Activated B cell treated with CpG ODN at 0.5 μM for 24 hours (primary cell): Measurements from ENCODE around the gene TCAF1. TPM values are rescaled to one million over a fixed set of nuclear protein-coding genes. Genes with fewer than 3 reads are reported as not detected.
A peak's percentile ranks its signal among the peaks of the same experiment; 100 is the strongest.

ENCODE experiments used
- ATAC-seq: fragments of 200-7000 bp; cut with Tn5 transposase; one replicate; pipeline ENCODE4 v1.10.0; 2021; ENCODE audit warnings: low read depth, mild to moderate bottlenecking, moderate library complexity
- CTCF ChIA-PET: fragments of 350-600 bp; sonication (Branson Sonifier 250); formaldehyde crosslinking; loops from one replicate; lab custom pipeline; 2021; ENCODE audit warnings: antibody characterized with exemption; lab: Charles Lee
- POLR2A ChIA-PET: fragments of 350-600 bp; sonication (Branson Sonifier 250); formaldehyde crosslinking; loops from one replicate; lab custom pipeline; 2021; ENCODE audit warnings: antibody characterized with exemption; lab: Charles Lee
- DNase-seq: peaks from one replicate; pipeline ENCODE4 v3.0.0; 2022
- H3K27ac Mint-ChIP-seq: one replicate; pipeline ENCODE4 v1.8.0; 2020; ENCODE audit warnings: mixed read lengths
- H3K27me3 Mint-ChIP-seq: one replicate; pipeline ENCODE4 v1.8.0; 2021; ENCODE audit warnings: mixed read lengths
- H3K36me3 Mint-ChIP-seq: one replicate; pipeline ENCODE4 v1.8.0; 2021; ENCODE audit warnings: low read depth, mixed read lengths
- H3K4me1 Mint-ChIP-seq: one replicate; pipeline ENCODE4 v1.8.0; 2021; ENCODE audit warnings: mixed read lengths
- H3K4me3 Mint-ChIP-seq: one replicate; pipeline ENCODE4 v1.8.0; 2020; ENCODE audit warnings: mild to moderate bottlenecking, mixed read lengths
- H3K9me3 Mint-ChIP-seq: one replicate; pipeline ENCODE4 v1.8.0; 2020; ENCODE audit warnings: mixed read lengths
- intact Hi-C: fragments of 100-400 bp; cut with micrococcal nuclease; formaldehyde crosslinking; loops from one replicate; pipeline ENCODE4 v1.15.1; 2024
- total RNA-seq: library from RNA; stranded (reverse); gene quantifications from 2 replicates; pipeline ENCODE4 v1.2.3, GENCODE V29; 2022
- TF ChIP-seq, protein P1 (sequence below): fragments of 200-600 bp; IDR thresholded peaks from one replicate; pipeline ENCODE4 v1.8.0; 2022; ENCODE audit warnings: antibody characterized with exemption, mild to moderate bottlenecking

The TCAF1 gene, protein sequence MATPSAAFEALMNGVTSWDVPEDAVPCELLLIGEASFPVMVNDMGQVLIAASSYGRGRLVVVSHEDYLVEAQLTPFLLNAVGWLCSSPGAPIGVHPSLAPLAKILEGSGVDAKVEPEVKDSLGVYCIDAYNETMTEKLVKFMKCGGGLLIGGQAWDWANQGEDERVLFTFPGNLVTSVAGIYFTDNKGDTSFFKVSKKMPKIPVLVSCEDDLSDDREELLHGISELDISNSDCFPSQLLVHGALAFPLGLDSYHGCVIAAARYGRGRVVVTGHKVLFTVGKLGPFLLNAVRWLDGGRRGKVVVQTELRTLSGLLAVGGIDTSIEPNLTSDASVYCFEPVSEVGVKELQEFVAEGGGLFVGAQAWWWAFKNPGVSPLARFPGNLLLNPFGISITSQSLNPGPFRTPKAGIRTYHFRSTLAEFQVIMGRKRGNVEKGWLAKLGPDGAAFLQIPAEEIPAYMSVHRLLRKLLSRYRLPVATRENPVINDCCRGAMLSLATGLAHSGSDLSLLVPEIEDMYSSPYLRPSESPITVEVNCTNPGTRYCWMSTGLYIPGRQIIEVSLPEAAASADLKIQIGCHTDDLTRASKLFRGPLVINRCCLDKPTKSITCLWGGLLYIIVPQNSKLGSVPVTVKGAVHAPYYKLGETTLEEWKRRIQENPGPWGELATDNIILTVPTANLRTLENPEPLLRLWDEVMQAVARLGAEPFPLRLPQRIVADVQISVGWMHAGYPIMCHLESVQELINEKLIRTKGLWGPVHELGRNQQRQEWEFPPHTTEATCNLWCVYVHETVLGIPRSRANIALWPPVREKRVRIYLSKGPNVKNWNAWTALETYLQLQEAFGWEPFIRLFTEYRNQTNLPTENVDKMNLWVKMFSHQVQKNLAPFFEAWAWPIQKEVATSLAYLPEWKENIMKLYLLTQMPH
- 12.0 and 13.4 TPM in 2 replicates for total RNA-seq

DNA sequence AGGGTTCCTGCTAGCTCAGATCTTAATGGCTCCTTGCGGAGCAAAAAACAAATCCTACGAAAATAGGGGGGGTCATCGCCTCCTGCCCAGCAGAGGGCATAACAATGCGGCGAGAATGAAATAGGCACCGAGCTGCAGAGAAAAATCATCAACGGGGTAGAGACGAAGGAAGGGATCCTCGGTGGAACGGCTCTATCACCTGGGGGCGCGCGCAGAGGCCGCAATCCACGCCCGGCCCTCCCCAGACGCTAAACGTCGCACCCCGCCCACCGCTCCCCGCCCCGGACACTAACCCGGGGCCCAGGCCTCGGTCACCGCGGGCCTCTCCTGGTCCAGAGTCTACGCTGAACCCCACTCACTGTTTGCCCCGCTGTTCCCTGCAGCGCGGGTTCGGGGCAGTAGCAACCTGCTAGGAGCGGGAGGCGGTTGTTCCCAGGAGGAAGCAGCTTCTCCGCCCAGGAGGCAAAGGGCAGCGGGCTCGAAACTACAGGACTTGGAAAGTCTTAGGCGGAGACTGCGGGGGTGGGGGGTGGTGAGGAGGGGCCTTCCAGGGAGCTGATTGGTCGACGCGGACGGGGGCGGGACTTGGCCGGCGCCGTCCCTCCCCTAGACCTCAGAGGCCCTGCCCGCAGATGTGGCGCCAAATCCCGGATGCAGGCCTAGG lies at the start of gene TCAF1:
TCAF1 (minus strand) TSS at position 509 of the 664 bp plus-strand sequence. CDS start 25,568 bp downstream, outside the sequence.
- ATAC-seq (peak; percentile 96), DNase-seq (peak; percentile 85)
- Mint-ChIP-seq H3K27me3 (no peaks in the 10 kb centered on the region), H3K9me3 (no peaks in the 10 kb centered on the region), H3K4me3 (peak within 1 kb of the TSS; percentile 94), H3K27ac (peak within 1 kb of the TSS; percentile 88), H3K36me3 (peaks cover 2% of the 10 kb centered on the region), H3K4me1 (peaks cover 23% of the 10 kb centered on the region)
- intact Hi-C loops: loop anchor here (1.0 to 10.0 kb wide), 6 partner anchors 9 to 936 kb away; partner anchors contain the start of genes CASP2, TMEM139 and TPK1
- CTCF ChIA-PET: interaction anchor here (0.7 to 1.6 kb wide), 7 partner anchors 10 to 276 kb away, joined by 3 to 4 read pairs (median 3); no protein-coding TSS in a partner anchor
- TF ChIP-seq, protein P1, sequence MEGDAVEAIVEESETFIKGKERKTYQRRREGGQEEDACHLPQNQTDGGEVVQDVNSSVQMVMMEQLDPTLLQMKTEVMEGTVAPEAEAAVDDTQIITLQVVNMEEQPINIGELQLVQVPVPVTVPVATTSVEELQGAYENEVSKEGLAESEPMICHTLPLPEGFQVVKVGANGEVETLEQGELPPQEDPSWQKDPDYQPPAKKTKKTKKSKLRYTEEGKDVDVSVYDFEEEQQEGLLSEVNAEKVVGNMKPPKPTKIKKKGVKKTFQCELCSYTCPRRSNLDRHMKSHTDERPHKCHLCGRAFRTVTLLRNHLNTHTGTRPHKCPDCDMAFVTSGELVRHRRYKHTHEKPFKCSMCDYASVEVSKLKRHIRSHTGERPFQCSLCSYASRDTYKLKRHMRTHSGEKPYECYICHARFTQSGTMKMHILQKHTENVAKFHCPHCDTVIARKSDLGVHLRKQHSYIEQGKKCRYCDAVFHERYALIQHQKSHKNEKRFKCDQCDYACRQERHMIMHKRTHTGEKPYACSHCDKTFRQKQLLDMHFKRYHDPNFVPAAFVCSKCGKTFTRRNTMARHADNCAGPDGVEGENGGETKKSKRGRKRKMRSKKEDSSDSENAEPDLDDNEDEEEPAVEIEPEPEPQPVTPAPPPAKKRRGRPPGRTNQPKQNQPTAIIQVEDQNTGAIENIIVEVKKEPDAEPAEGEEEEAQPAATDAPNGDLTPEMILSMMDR: no peak
- POLR2A ChIA-PET: interaction anchor here (0.6 to 1.2 kb wide), 7 partner anchors 9 to 893 kb away, joined by 3 to 6 read pairs (median 5); partner anchors contain the start of gene CASP2

DNA sequence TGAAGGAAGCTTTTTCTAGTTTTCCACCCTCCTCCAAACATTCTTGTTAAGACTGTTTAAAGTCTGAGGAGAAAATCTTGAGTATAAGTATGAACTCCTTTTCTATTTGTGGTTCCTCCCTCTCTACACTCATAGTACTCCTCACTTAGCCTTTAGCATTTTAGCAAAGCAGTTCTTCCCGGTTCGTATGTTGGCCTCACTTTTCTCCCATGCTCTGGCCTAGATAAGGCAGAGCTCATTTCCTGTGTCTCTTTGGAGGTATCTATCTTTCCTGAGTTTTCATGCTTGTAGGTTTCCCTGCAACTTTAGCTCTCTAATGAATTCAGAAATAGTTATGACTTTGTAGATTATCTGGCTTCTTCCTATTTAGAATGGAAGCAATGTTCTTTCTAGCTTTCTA lies 46.8 kb upstream of the TCAF1 start:
- no peak for ATAC-seq
- Mint-ChIP-seq H3K27ac (no peak overlapping the region), H3K27me3 (peaks cover 7% of the 10 kb centered on the region), H3K36me3 (no peaks in the 10 kb centered on the region), H3K9me3 (no peaks in the 10 kb centered on the region), H3K4me1 (no peaks in the 10 kb centered on the region), H3K4me3 (no peak overlapping the region)
- intact Hi-C loops: no loop called here
- POLR2A ChIA-PET: no interaction called here
- TF ChIP-seq, protein P1: no peak
- DNase-seq: no peak
- CTCF ChIA-PET: no interaction called here

DNA sequence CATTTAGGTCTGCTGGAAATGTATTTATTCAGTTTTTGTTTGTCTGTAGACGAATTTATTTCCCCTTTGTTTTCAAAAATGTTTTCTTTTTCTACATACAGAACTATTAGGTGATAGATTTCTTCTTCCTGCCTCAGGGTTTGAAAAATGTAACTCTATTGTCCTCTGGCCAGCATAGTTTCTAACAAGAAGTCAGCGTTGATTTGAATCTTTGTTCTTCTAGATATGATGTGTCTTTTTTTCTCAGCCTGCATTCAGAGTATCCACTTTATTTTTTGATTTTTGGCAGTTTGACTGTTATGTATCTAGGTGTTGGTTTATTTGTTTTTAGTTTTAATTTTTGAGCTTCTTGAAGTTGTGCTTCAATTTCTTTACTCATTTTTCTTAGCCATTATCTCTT lies 45.1 kb upstream of the TCAF1 start:
- H3K27me3 Mint-ChIP-seq: peaks cover 7% of the 10 kb centered on the region
- no peak overlapping the region for H3K27ac Mint-ChIP-seq
- intact Hi-C loops: no loop called here
- no peak for DNase-seq
- H3K4me1 Mint-ChIP-seq: no peaks in the 10 kb centered on the region
- H3K36me3 Mint-ChIP-seq: no peaks in the 10 kb centered on the region
- ChIA-PET POLR2A (no interaction called here), CTCF (no interaction called here)
- no peak for ATAC-seq
- H3K9me3 Mint-ChIP-seq: no peaks in the 10 kb centered on the region
- TF ChIP-seq, protein P1: no peak
- no peak overlapping the region for H3K4me3 Mint-ChIP-seq

DNA sequence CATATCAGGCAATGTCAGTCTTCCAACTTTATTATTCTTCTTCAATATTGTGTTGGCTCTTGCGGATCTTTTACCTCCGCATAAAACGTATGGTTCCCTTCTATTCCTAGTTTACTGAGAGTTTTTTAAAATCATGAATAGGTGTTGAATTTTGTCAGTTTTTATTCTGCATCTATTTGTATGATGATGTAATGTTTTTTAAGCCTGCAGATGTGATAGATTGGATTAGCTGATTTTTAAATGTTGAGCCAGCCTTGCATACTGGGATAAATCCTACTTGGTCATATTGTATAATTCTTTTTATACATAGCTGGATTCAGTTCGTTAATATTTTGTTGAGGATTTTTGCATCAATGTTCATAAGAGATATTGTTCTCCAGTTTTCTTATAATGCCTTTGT lies 43.4 kb upstream of the TCAF1 start:
- intact Hi-C loops: no loop called here
- Mint-ChIP-seq H3K4me1 (no peaks in the 10 kb centered on the region), H3K36me3 (no peaks in the 10 kb centered on the region), H3K4me3 (no peak overlapping the region), H3K27ac (no peak overlapping the region), H3K9me3 (no peaks in the 10 kb centered on the region), H3K27me3 (peaks cover 7% of the 10 kb centered on the region)
- TF ChIP-seq, protein P1: no peak
- DNase-seq: no peak
- CTCF ChIA-PET: no interaction called here
- ATAC-seq: no peak
- POLR2A ChIA-PET: no interaction called here
